ENCODE results near the gene TSC22D1. TPM values are rescaled to one million over a fixed set of nuclear protein-coding genes. Genes with fewer than 3 reads are reported as not detected.

TSC22D1 gene
- total RNA-seq, 1 donor, result 173 TPM

DNA sequence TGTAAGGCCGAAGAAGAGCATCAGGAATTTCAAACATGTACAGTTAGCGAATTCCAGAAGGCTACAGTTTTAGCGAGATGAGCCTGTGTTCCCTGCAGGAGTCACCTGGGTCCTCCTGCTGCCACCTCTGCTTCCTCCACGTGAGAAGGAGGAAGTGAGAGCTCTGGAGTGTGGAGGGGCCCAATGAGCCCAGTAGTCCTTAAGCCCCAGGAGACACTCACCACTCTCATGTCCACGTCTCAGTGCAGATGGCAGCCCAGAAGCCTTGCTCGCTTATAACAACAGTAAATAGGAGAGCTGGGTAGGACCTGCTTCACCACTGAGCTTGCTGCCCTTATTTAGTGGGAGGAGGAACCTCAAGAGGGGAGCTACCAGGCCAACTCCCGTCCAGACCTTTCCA lies 158.3 kb downstream of the TSC22D1 start:
- Histone ChIP-seq H3K36me3 (ENCODE audit: insufficient read depth, low read length) (no peaks in the 10 kb centered on the region), H4K20me1 (ENCODE audit: insufficient read depth, low read length) (no peaks in the 10 kb centered on the region), H3K4me3 (ENCODE audit: insufficient read depth, low read length) (no peak overlapping the region), H3K27ac (ENCODE audit: low read depth, low read length) (no peak overlapping the region), H3K4me1 (ENCODE audit: insufficient read depth, low read length) (no peaks in the 10 kb centered on the region), H2AFZ (ENCODE audit: low read length) (no peak overlapping the region), H3K9me3 (ENCODE audit: low read depth, low read length) (no peaks in the 10 kb centered on the region), H3K4me2 (ENCODE audit: insufficient read depth, low read length) (no peak overlapping the region), H3K79me2 (ENCODE audit: insufficient read depth, low read length) (no peaks in the 10 kb centered on the region), H3K27me3 (ENCODE audit: insufficient read depth, low read length) (peaks cover 7% of the 10 kb centered on the region)
- TF ChIP-seq, protein P1, sequence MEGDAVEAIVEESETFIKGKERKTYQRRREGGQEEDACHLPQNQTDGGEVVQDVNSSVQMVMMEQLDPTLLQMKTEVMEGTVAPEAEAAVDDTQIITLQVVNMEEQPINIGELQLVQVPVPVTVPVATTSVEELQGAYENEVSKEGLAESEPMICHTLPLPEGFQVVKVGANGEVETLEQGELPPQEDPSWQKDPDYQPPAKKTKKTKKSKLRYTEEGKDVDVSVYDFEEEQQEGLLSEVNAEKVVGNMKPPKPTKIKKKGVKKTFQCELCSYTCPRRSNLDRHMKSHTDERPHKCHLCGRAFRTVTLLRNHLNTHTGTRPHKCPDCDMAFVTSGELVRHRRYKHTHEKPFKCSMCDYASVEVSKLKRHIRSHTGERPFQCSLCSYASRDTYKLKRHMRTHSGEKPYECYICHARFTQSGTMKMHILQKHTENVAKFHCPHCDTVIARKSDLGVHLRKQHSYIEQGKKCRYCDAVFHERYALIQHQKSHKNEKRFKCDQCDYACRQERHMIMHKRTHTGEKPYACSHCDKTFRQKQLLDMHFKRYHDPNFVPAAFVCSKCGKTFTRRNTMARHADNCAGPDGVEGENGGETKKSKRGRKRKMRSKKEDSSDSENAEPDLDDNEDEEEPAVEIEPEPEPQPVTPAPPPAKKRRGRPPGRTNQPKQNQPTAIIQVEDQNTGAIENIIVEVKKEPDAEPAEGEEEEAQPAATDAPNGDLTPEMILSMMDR (IDR thresholded peaks at IDR 0.05; ENCODE audit: extremely low read depth, low read depth, low read length), result no peak
- DNase-seq (ENCODE audit: insufficient read length, low spot score, missing footprints), result no peak

DNA sequence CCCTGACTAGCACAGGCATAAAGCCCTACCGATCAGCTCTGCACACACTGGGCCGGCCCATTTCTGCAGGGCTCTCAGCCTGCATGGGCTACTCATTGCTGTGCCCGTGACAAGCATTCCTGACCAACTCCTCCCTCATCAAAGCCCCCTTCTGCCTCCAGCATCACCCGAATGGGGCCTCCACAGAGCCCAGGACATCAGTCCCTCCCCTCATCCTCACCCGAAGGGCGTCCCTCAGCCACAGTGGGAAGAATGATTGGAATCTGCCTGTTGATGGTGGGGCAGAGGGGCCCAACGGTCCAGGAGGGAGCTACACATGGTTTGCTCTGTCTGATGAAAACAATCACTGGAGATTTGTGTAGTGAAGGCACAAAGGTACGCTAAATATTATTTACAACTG lies 158.7 kb downstream of the TSC22D1 start:
- H2AFZ ChIP-seq (ENCODE audit: low read length), result no peak overlapping the region
- no peak for DNase-seq (ENCODE audit: insufficient read length, low spot score, missing footprints)

GRCh38 chr13:44416744-44417143 lies 159.4 kb downstream of the TSC22D1 start:
- peaks cover under 1% of the 10 kb centered on the region for H3K27me3 ChIP-seq (ENCODE audit: insufficient read depth, low read length)
- H2AFZ ChIP-seq (ENCODE audit: low read length), result no peak overlapping the region
- DNase-seq (ENCODE audit: insufficient read length, low spot score, missing footprints), result no peak
- H3K4me1 ChIP-seq (ENCODE audit: insufficient read depth, low read length), result no peaks in the 10 kb centered on the region
- H3K79me2 ChIP-seq (ENCODE audit: insufficient read depth, low read length), result no peaks in the 10 kb centered on the region
- H3K27ac ChIP-seq (ENCODE audit: low read depth, low read length), result no peak overlapping the region
- TF ChIP-seq, protein P1 (IDR thresholded peaks at IDR 0.05; ENCODE audit: extremely low read depth, low read depth, low read length), result no peak
- no peak overlapping the region for H3K4me2 ChIP-seq (ENCODE audit: insufficient read depth, low read length)
- no peak overlapping the region for H3K4me3 ChIP-seq (ENCODE audit: insufficient read depth, low read length)
- H4K20me1 ChIP-seq (ENCODE audit: insufficient read depth, low read length), result no peaks in the 10 kb centered on the region
- H3K9me3 ChIP-seq (ENCODE audit: low read depth, low read length), result no peaks in the 10 kb centered on the region
- H3K36me3 ChIP-seq (ENCODE audit: insufficient read depth, low read length), result no peaks in the 10 kb centered on the region

More for the DNA sequence above, 158.7 kb downstream of the TSC22D1 start:
- Histone ChIP-seq H3K27ac (ENCODE audit: low read depth, low read length) (no peak overlapping the region), H3K4me3 (ENCODE audit: insufficient read depth, low read length) (no peak overlapping the region), H3K27me3 (ENCODE audit: insufficient read depth, low read length) (peaks cover 7% of the 10 kb centered on the region), H3K79me2 (ENCODE audit: insufficient read depth, low read length) (no peaks in the 10 kb centered on the region), H3K4me2 (ENCODE audit: insufficient read depth, low read length) (no peak overlapping the region), H3K4me1 (ENCODE audit: insufficient read depth, low read length) (no peaks in the 10 kb centered on the region), H3K36me3 (ENCODE audit: insufficient read depth, low read length) (no peaks in the 10 kb centered on the region), H3K9me3 (ENCODE audit: low read depth, low read length) (no peaks in the 10 kb centered on the region), H4K20me1 (ENCODE audit: insufficient read depth, low read length) (no peaks in the 10 kb centered on the region)
- TF ChIP-seq, protein P1 (IDR thresholded peaks at IDR 0.05; ENCODE audit: extremely low read depth, low read depth, low read length), result no peak

DNA sequence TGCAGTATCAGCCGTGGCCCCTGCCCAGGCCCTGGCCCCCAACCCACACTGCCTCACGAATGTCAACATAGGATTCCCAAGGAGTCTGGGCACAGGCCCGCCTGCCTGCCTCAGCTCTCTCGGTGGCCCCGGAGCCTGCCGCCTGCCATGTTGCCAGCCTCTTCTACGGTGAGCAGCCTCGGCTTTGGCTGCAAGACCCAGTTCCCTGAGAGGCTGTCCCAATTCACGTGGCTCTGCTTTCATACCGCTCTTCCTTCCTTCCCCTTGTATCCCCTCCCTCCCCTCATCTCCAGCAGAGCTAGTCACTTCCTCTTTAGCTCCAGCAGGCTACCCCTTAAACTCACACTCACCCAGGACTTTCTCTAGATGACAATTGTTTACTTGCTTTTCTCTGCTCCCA lies 159.8 kb downstream of the TSC22D1 start:
- no peaks in the 10 kb centered on the region for H3K79me2 ChIP-seq (ENCODE audit: insufficient read depth, low read length)
- H3K36me3 ChIP-seq (ENCODE audit: insufficient read depth, low read length), result no peaks in the 10 kb centered on the region
- no peaks in the 10 kb centered on the region for H3K9me3 ChIP-seq (ENCODE audit: low read depth, low read length)
- H3K4me3 ChIP-seq (ENCODE audit: insufficient read depth, low read length), result no peak overlapping the region
- no peak overlapping the region for H2AFZ ChIP-seq (ENCODE audit: low read length)
- no peaks in the 10 kb centered on the region for H3K4me1 ChIP-seq (ENCODE audit: insufficient read depth, low read length)
- no peaks in the 10 kb centered on the region for H4K20me1 ChIP-seq (ENCODE audit: insufficient read depth, low read length)
- H3K27me3 ChIP-seq (ENCODE audit: insufficient read depth, low read length), result no peaks in the 10 kb centered on the region
- no peak for DNase-seq (ENCODE audit: insufficient read length, low spot score, missing footprints)
- H3K27ac ChIP-seq (ENCODE audit: low read depth, low read length), result no peak overlapping the region
- TF ChIP-seq, protein P1 (IDR thresholded peaks at IDR 0.05; ENCODE audit: extremely low read depth, low read depth, low read length), result no peak
- H3K4me2 ChIP-seq (ENCODE audit: insufficient read depth, low read length), result no peak overlapping the region
